ENCODE measurements around the gene TGFB1I1.

TGFB1I1 gene

DNA sequence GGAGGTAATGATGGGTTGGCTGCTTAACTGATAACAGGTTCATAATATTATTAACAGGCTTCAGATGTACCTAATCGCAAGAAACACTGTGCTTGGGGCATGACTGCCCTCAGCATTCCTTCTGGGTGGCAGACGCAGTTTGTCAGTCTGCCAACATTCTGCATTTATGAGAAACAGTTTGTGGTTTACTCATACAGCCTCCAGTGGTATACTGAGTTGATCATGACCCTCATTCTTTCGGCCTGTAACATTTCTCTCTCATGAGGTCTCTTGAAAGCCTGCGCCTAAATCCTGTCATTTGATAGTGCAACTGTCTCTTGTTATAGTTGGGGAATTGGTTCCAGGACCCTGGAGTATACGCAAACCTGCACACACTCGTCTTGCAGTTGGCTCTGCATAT is 41.2 kb downstream of the TGFB1I1 start:
- Histone ChIP-seq H3K27ac (no peak overlapping the region), H3K4me2 (ENCODE audit: low read length) (no peak overlapping the region), H3K9ac (no peak overlapping the region), H2AFZ (no peak overlapping the region), H3K79me2 (peaks cover 4% of the 10 kb centered on the region), H3K27me3 (ENCODE audit: control insufficient read depth, insufficient read depth, low read length) (no peaks in the 10 kb centered on the region), H3K36me3 (ENCODE audit: control insufficient read depth, insufficient read depth, low read length) (no peaks in the 10 kb centered on the region), H3K4me1 (peaks cover 4% of the 10 kb centered on the region), H3K9me3 (ENCODE audit: control insufficient read depth, low read length) (no peaks in the 10 kb centered on the region), H3K4me3 (ENCODE audit: low read depth, low read length) (no peak overlapping the region)
- TF ChIP-seq CTCF (IDR thresholded peaks at IDR 0.05) = no peak

GRCh38 chr16:31513884-31514283 is 41.9 kb downstream of the TGFB1I1 start:
- no peak overlapping the region for H2AFZ ChIP-seq
- H3K27me3 ChIP-seq (ENCODE audit: control insufficient read depth, insufficient read depth, low read length) = no peaks in the 10 kb centered on the region
- H3K4me3 ChIP-seq (ENCODE audit: low read depth, low read length) = no peak overlapping the region
- no peak overlapping the region for H3K9ac ChIP-seq
- no peak overlapping the region for H3K4me2 ChIP-seq (ENCODE audit: low read length)
- H3K79me2 ChIP-seq = no peaks in the 10 kb centered on the region
- no peak for TF ChIP-seq CTCF (IDR thresholded peaks at IDR 0.05)
- H3K27ac ChIP-seq = no peak overlapping the region
- peaks cover 4% of the 10 kb centered on the region for H3K4me1 ChIP-seq
- H3K9me3 ChIP-seq (ENCODE audit: control insufficient read depth, low read length) = no peaks in the 10 kb centered on the region
- H3K36me3 ChIP-seq (ENCODE audit: control insufficient read depth, insufficient read depth, low read length) = no peaks in the 10 kb centered on the region

- Histone ChIP-seq H3K4me3 (ENCODE audit: low read depth, low read length) (no peak overlapping the region), H2AFZ (no peak overlapping the region), H3K4me2 (ENCODE audit: low read length) (no peak overlapping the region), H3K36me3 (ENCODE audit: control insufficient read depth, insufficient read depth, low read length) (no peaks in the 10 kb centered on the region), H3K79me2 (no peaks in the 10 kb centered on the region), H3K9me3 (ENCODE audit: control insufficient read depth, low read length) (no peaks in the 10 kb centered on the region), H3K27me3 (ENCODE audit: control insufficient read depth, insufficient read depth, low read length) (no peaks in the 10 kb centered on the region), H3K9ac (no peak overlapping the region), H3K4me1 (no peaks in the 10 kb centered on the region), H3K27ac (no peak overlapping the region)
- TF ChIP-seq CTCF (IDR thresholded peaks at IDR 0.05) = no peak
Observed at GRCh38 chr16:31517800-31518402, 45.9 kb downstream of the TGFB1I1 start.

- Histone ChIP-seq H3K9ac (no peak overlapping the region), H3K27me3 (ENCODE audit: control insufficient read depth, insufficient read depth, low read length) (no peaks in the 10 kb centered on the region), H3K36me3 (ENCODE audit: control insufficient read depth, insufficient read depth, low read length) (no peaks in the 10 kb centered on the region), H2AFZ (no peak overlapping the region), H3K4me1 (no peaks in the 10 kb centered on the region), H3K79me2 (no peaks in the 10 kb centered on the region), H3K4me2 (ENCODE audit: low read length) (no peak overlapping the region), H3K27ac (no peak overlapping the region), H3K9me3 (ENCODE audit: control insufficient read depth, low read length) (no peaks in the 10 kb centered on the region), H3K4me3 (ENCODE audit: low read depth, low read length) (no peak overlapping the region)
- no peak for TF ChIP-seq CTCF (IDR thresholded peaks at IDR 0.05)
Observed at GRCh38 chr16:31519759-31520431, 47.9 kb downstream of the TGFB1I1 start.

DNA sequence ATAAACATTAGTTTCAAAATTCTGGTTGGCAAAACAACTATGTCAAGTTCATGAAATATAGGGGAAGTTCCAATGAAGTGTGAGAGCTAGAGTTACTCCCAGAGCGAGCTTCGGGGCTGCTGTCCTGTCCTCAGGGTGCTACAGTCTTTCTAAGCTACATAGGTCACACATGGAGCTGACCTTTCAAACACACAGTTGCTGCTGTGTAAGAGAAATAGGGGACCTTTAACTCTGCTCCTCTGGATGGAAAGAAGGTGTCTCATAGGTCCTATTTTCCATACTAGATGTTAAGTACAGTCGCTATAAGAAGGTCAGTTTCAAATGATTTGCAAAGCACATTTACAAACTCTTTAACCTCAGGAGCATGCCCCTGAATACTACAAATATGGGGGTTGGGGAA is 49.4 kb downstream of the TGFB1I1 start:
- H3K4me1 ChIP-seq = no peaks in the 10 kb centered on the region
- H3K4me3 ChIP-seq (ENCODE audit: low read depth, low read length) = no peak overlapping the region
- H3K9me3 ChIP-seq (ENCODE audit: control insufficient read depth, low read length) = no peaks in the 10 kb centered on the region
- no peak overlapping the region for H3K27ac ChIP-seq
- H3K79me2 ChIP-seq = no peaks in the 10 kb centered on the region
- H3K4me2 ChIP-seq (ENCODE audit: low read length) = no peak overlapping the region
- no peak overlapping the region for H2AFZ ChIP-seq
- H3K27me3 ChIP-seq (ENCODE audit: control insufficient read depth, insufficient read depth, low read length) = no peaks in the 10 kb centered on the region
- H3K9ac ChIP-seq = no peak overlapping the region
- H3K36me3 ChIP-seq (ENCODE audit: control insufficient read depth, insufficient read depth, low read length) = no peaks in the 10 kb centered on the region
- TF ChIP-seq CTCF (IDR thresholded peaks at IDR 0.05) = no peak

All from parathyroid adenoma (tissue), 2 donors.